PC-9 (cell line): ENCODE measurements around the gene UBTD1.

ENCODE experiments used
- EZH2 ChIP-seq: fragments of 200-600 bp; sonication (generic); IDR thresholded peaks from 2 replicates; pipeline ENCODE4 v1.8.0; 2017; ENCODE audit warnings: antibody characterized with exemption, low read depth
- TF ChIP-seq, protein P1 (sequence below): fragments of 200-600 bp; sonication (generic); conservative IDR thresholded peaks from 2 replicates; pipeline ENCODE4 v1.6.1; 2017; ENCODE audit warnings: mixed run types, antibody characterized with exemption, mild to moderate bottlenecking, moderate library complexity

DNA sequence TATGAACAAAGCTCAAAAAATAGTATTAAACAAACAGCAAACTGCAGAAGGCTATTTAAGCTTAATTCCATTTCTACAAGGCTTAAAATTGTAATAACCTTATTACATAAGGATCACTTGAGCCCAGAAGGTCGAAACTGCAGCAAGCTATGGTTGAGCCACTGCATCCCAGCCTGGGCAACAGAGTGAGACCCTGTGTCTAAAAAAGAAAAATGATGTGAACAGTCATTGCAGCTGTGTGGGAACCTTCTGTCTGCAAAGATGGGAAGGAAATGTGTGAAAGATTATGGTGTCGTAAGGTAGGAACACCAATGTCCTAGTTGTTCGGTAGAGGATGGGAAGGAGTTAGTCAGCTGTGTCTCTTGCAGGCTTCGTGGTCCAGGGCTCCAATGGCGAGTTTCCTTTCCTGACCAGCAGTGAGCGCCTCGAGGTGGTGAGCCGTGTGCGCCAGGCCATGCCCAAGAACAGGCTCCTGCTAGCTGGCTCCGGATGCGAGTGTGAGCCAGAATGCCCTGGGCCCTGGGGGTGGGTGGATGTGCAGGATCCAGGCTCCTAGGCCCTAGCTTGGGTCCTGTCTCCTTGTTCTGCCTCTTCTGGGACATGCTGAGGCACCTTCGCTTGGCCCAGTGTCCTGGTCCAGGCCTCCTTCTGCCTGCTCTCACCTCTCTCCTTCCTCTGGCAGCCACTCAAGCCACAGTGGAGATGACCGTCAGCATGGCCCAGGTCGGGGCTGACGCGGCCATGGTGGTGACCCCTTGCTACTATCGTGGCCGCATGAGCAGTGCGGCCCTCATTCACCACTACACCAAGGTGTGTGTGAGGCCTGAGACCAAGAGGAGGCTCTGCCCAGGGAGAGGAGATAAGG, 99.9 kb downstream of the UBTD1 start:
- TF ChIP-seq, protein P1, sequence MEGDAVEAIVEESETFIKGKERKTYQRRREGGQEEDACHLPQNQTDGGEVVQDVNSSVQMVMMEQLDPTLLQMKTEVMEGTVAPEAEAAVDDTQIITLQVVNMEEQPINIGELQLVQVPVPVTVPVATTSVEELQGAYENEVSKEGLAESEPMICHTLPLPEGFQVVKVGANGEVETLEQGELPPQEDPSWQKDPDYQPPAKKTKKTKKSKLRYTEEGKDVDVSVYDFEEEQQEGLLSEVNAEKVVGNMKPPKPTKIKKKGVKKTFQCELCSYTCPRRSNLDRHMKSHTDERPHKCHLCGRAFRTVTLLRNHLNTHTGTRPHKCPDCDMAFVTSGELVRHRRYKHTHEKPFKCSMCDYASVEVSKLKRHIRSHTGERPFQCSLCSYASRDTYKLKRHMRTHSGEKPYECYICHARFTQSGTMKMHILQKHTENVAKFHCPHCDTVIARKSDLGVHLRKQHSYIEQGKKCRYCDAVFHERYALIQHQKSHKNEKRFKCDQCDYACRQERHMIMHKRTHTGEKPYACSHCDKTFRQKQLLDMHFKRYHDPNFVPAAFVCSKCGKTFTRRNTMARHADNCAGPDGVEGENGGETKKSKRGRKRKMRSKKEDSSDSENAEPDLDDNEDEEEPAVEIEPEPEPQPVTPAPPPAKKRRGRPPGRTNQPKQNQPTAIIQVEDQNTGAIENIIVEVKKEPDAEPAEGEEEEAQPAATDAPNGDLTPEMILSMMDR = no peak
- TF ChIP-seq EZH2 = no peak
